ENCODE data around the gene TRIP11.
A peak's percentile ranks its signal among the peaks of the same experiment; 100 is the strongest.

TRIP11 gene

DNA sequence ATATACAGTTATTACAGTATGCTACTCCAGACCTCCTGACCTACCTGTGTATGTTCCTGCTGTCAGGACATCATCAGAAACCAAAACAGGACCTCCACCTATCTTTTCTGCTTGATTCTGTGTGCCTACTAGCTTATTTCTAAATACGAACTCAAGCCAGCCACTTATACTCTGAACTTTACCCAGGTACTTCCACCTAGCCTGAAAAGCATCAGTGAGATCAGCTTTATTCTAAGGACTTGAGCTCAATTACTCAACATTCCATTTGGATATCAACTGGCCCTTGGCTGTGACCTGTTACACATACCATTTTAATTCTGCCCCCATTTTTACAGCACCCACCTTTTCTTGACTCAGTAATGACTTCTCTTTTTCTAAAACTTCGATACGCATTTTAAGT lies 29.2 kb downstream of the TRIP11 start:
- no peak for DNase-seq (ENCODE audit: low read depth, low spot score)
- WGBS (ENCODE audit: insufficient coverage, insufficient read length) = 100% methylated on average over 2 of the region's 3 CpGs
- Histone ChIP-seq H3K36me3 (ENCODE audit: control insufficient read depth, insufficient read depth, low read length) (no peaks in the 10 kb centered on the region), H3K27ac (ENCODE audit: low read length) (no peak overlapping the region), H3K27me3 (ENCODE audit: control insufficient read depth, insufficient read depth, low read length) (no peaks in the 10 kb centered on the region), H3K4me1 (ENCODE audit: control insufficient read depth, insufficient read depth, low read length) (no peaks in the 10 kb centered on the region), H3K4me3 (ENCODE audit: low read length) (no peak overlapping the region), H3K9me3 (ENCODE audit: control insufficient read depth, insufficient read depth, low read length) (no peaks in the 10 kb centered on the region)

DNA sequence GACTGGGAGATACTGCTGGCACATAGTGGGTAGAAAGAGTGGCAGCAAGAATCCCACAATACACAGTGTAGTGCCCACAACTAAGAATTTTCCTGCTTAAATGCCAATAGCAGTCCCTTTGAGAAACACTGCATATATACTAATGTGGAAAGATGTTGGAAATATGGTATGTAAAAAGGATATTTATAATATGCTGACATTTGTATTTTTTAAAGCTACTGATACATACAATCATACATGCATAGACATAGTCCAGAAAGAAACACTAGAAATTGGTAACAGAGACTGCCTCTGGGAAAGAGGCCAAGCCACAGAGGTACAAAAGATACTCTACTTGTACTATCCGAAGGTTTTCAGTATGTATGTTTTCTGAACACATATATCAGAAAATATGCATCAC lies 30.3 kb downstream of the TRIP11 start:
- H3K9me3 ChIP-seq (ENCODE audit: control insufficient read depth, insufficient read depth, low read length) = no peaks in the 10 kb centered on the region
- H3K36me3 ChIP-seq (ENCODE audit: control insufficient read depth, insufficient read depth, low read length) = no peaks in the 10 kb centered on the region; the same call in 1 of the 2 replicates
- no peak for DNase-seq (ENCODE audit: low read depth, low spot score)
- no peaks in the 10 kb centered on the region for H3K27me3 ChIP-seq (ENCODE audit: control insufficient read depth, insufficient read depth, low read length)
- H3K27ac ChIP-seq (ENCODE audit: low read length) = no peak overlapping the region
- WGBS (ENCODE audit: insufficient coverage, insufficient read length) = no CpG with 5 or more reads among the region's 1 CpG
- H3K4me3 ChIP-seq (ENCODE audit: low read length) = no peak overlapping the region
- no peaks in the 10 kb centered on the region for H3K4me1 ChIP-seq (ENCODE audit: control insufficient read depth, insufficient read depth, low read length)

DNA sequence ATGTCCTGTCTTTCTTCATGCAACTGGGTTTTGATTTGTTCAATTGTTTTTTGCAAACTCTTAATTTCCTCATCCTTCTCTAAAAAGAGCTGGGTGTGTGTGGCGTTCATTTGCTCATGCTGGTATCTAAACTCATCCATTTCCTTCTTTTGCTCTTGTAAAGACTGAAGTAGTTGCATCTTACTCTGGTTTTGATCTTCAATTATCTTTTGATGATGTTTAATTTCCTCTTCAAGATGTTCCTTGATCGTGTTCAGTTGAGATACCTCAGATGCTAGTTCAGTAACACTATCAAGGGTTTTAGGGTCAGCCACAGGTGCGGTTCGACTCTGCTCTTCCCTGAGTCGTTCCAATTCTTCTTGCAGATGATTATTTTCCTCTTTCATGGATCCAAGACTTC lies 34.8 kb downstream of the TRIP11 start:
- DNase-seq (ENCODE audit: low read depth, low spot score) = no peak
- no peaks in the 10 kb centered on the region; the same call in 1 of the 2 replicates for H3K36me3 ChIP-seq (ENCODE audit: control insufficient read depth, insufficient read depth, low read length)

DNA sequence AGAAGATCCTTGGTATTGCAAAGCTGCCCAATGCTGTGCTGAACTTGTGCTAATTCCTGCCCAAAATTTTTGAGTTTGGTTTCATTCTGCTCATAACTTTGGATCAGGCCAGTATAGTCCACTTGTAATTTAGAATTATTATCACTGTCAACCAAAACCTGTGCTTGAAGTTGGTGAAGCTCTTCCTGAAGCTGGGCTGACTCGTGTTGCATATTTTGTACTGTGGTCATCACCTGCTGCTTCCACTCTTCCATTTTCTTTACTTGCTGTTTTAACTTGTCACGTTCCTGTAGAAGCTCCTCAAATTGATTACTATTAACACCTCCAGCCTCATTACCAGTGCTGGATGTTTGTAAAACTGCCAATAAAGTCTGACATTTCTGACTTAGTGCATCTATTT lies 35.8 kb downstream of the TRIP11 start:
- H3K4me3 ChIP-seq (ENCODE audit: low read length) = no peak overlapping the region
- H3K27me3 ChIP-seq (ENCODE audit: control insufficient read depth, insufficient read depth, low read length) = no peaks in the 10 kb centered on the region
- H3K27ac ChIP-seq (ENCODE audit: low read length) = no peak overlapping the region
- H3K9me3 ChIP-seq (ENCODE audit: control insufficient read depth, insufficient read depth, low read length) = no peaks in the 10 kb centered on the region
- WGBS (ENCODE audit: insufficient coverage, insufficient read length) = no CpG with 5 or more reads among the region's 2 CpGs
- H3K4me1 ChIP-seq (ENCODE audit: control insufficient read depth, insufficient read depth, low read length) = no peaks in the 10 kb centered on the region
- no peaks in the 10 kb centered on the region; the same call in 1 of the 2 replicates for H3K36me3 ChIP-seq (ENCODE audit: control insufficient read depth, insufficient read depth, low read length)
- no peak for DNase-seq (ENCODE audit: low read depth, low spot score)

More for the DNA sequence above, 34.8 kb downstream of the TRIP11 start:
- no peaks in the 10 kb centered on the region for H3K27me3 ChIP-seq (ENCODE audit: control insufficient read depth, insufficient read depth, low read length)
- H3K4me1 ChIP-seq (ENCODE audit: control insufficient read depth, insufficient read depth, low read length) = no peaks in the 10 kb centered on the region
- no peak overlapping the region for H3K4me3 ChIP-seq (ENCODE audit: low read length)
- no peaks in the 10 kb centered on the region for H3K9me3 ChIP-seq (ENCODE audit: control insufficient read depth, insufficient read depth, low read length)
- no CpG with 5 or more reads among the region's 5 CpGs for WGBS (ENCODE audit: insufficient coverage, insufficient read length)
- H3K27ac ChIP-seq (ENCODE audit: low read length) = no peak overlapping the region

DNA sequence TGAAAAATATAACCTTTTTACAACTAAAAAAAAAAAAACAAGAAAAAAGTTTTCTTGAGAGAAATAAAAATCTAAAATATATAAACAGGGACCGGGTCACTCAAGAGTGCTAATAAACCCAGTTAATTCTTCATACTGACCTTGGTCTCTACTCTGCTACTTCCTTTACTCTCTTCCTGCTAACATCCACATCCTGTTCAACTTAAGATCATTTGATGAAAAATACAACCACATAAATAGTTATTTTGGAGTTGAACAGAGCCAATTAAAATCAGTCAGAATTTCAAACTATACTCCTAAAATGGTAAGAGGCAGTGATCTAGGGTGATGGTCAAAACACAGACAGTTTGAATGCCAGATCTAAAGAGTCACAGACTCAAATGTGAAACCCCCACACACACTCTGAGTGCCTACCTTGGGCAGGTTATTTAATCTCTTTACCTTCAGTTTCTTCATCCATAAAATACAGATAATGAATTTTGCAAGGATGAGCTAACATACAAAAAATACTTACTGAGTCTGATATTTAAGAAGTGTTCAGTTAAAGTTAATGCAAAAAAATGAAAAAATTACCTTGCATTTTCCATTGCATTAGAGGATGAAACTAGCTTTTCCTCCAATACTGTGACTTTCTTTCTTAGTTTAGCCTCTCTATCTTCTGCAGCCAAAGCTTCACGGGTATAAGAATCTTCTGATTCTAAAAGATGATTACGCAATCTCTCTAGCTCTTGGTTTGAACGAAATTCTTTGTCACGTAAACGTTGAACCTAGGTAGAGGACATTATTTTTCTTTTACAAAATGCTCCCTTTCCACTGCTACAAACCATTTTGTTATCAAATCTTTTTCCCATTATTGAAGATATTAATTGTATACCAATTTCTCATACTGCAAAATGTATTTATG lies 40.9 kb downstream of the TRIP11 start:
- WGBS (ENCODE audit: insufficient coverage, insufficient read length) = no CpG with 5 or more reads among the region's 6 CpGs
- Histone ChIP-seq H3K9me3 (ENCODE audit: control insufficient read depth, insufficient read depth, low read length) (no peaks in the 10 kb centered on the region), H3K4me3 (ENCODE audit: low read length) (no peak overlapping the region), H3K27me3 (ENCODE audit: control insufficient read depth, insufficient read depth, low read length) (no peaks in the 10 kb centered on the region), H3K36me3 (ENCODE audit: control insufficient read depth, insufficient read depth, low read length) (no peaks in the 10 kb centered on the region), H3K4me1 (ENCODE audit: control insufficient read depth, insufficient read depth, low read length) (no peaks in the 10 kb centered on the region), H3K27ac (ENCODE audit: low read length) (no peak overlapping the region)
- DNase-seq (ENCODE audit: low read depth, low spot score) = no peak

DNA sequence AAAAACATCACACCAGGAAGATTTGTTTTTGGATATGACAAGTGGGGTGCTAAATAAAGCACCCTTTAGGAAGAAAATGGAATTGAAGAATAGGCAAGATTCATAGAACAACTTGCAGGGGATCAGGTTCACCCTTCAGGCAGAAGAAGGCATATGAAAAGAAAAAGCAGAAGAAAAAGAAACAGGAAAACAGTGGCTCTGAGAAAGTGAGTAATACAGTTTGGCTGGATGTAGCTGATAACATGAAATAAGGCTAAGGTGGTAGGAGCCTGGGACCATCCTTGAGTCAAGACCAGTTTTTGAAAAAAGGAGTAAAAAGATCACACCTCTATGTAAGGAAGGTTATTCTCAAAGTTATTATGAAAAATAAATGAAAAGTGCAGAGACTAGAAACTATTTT lies 42.4 kb downstream of the TRIP11 start:
- Histone ChIP-seq H3K4me1 (ENCODE audit: control insufficient read depth, insufficient read depth, low read length) (no peaks in the 10 kb centered on the region), H3K9me3 (ENCODE audit: control insufficient read depth, insufficient read depth, low read length) (no peaks in the 10 kb centered on the region), H3K27me3 (ENCODE audit: control insufficient read depth, insufficient read depth, low read length) (no peaks in the 10 kb centered on the region), H3K27ac (ENCODE audit: low read length) (no peak overlapping the region), H3K4me3 (ENCODE audit: low read length) (no peak overlapping the region), H3K36me3 (ENCODE audit: control insufficient read depth, insufficient read depth, low read length) (no peaks in the 10 kb centered on the region)
- no peak for DNase-seq (ENCODE audit: low read depth, low spot score)

DNA sequence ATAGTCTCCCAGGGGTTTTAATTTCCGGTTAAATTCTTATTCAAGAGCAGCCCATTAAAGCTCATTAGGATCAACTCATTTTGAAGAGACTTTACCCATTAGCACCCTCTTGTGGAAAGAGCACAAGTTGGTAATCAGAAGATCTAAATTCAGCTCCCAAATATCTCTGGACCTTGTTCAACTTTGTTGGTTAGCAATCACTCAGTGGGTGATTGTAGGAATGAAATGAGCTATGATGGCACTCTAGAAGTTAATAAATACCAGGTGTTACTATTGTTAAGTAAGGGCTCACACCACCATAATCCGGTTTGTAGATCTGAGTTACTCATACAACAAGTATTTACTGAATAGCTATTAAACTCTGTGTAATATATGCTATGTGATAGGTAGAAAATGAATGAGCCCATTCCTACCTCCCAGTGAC lies 42.9 kb downstream of the TRIP11 start:
- Histone ChIP-seq H3K36me3 (ENCODE audit: control insufficient read depth, insufficient read depth, low read length) (no peaks in the 10 kb centered on the region), H3K27me3 (ENCODE audit: control insufficient read depth, insufficient read depth, low read length) (no peaks in the 10 kb centered on the region), H3K4me1 (ENCODE audit: control insufficient read depth, insufficient read depth, low read length) (no peaks in the 10 kb centered on the region), H3K9me3 (ENCODE audit: control insufficient read depth, insufficient read depth, low read length) (no peaks in the 10 kb centered on the region), H3K4me3 (ENCODE audit: low read length) (no peak overlapping the region), H3K27ac (ENCODE audit: low read length) (no peak overlapping the region)
- WGBS (ENCODE audit: insufficient coverage, insufficient read length) = no CpG with 5 or more reads among the region's 2 CpGs
- peak; percentile 11 for DNase-seq (ENCODE audit: low read depth, low spot score)

DNA sequence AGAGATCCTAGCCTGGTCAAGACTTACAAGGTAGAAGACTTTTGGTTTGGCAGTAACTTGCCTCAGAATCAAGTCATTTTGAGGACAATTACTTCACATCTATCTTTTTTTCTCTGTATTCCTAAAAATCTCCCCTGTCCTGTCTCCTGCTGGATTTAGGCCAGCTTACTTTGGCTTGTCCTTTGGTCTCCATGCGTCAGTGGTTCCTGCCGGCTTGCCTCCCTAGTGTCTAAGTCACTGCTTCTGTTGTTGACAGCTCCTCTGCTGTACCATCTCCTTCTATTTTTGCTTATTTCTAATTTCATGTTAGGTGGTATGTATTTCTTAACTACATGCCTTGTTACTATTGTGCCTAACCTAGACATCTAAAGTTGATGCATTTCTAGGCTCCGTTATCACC lies 52.7 kb downstream of the TRIP11 start:
- Histone ChIP-seq H3K27ac (ENCODE audit: low read length) (no peak overlapping the region), H3K4me3 (ENCODE audit: low read length) (no peak overlapping the region), H3K27me3 (ENCODE audit: control insufficient read depth, insufficient read depth, low read length) (no peaks in the 10 kb centered on the region), H3K9me3 (ENCODE audit: control insufficient read depth, insufficient read depth, low read length) (no peaks in the 10 kb centered on the region), H3K36me3 (ENCODE audit: control insufficient read depth, insufficient read depth, low read length) (peaks cover 3% of the 10 kb centered on the region; the same call in 1 of the 2 replicates), H3K4me1 (ENCODE audit: control insufficient read depth, insufficient read depth, low read length) (no peaks in the 10 kb centered on the region)
- no peak for DNase-seq (ENCODE audit: low read depth, low spot score)
- WGBS (ENCODE audit: insufficient coverage, insufficient read length) = no CpG with 5 or more reads among the region's 3 CpGs

DNA sequence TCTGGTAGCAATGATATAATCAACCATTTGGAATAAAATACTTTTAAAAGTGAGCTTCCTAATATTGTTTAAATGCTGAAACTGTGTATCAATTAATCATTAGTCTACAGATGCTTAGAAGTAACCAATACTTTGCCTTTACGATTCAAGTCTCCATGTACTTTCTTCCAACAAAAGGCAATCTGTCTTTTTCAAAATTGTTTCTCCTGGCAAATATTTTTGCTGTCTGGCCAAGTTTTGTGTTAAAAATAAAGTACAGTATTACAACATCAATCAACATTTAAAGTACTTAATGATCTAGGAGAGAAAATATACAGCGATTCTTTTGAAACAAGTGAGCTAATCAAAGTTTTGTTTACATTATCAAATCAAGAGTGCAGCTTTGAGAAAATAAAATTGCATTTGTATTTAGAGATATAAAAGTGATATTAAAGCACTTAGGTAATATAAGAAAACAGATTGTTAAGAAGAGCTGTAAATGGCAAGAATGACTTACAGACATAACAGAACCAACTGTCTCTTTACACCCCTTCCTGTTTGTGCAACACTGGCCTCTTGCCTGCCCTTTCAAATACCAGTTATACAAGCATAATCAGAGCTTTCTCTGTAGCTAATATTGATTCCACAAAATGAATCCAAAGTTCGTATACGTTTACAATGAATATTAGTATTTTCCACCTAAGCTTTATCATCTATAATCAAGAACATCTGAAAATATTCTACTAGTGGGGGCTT lies 54.2 kb downstream of the TRIP11 start:
- Histone ChIP-seq H3K27ac (ENCODE audit: low read length) (no peak overlapping the region), H3K4me1 (ENCODE audit: control insufficient read depth, insufficient read depth, low read length) (no peaks in the 10 kb centered on the region), H3K4me3 (ENCODE audit: low read length) (no peak overlapping the region), H3K27me3 (ENCODE audit: control insufficient read depth, insufficient read depth, low read length) (no peaks in the 10 kb centered on the region), H3K36me3 (ENCODE audit: control insufficient read depth, insufficient read depth, low read length) (peaks cover 3% of the 10 kb centered on the region; the same call in 1 of the 2 replicates), H3K9me3 (ENCODE audit: control insufficient read depth, insufficient read depth, low read length) (no peaks in the 10 kb centered on the region)
- DNase-seq (ENCODE audit: low read depth, low spot score) = no peak
- no CpG with 5 or more reads among the region's 4 CpGs for WGBS (ENCODE audit: insufficient coverage, insufficient read length)

DNA sequence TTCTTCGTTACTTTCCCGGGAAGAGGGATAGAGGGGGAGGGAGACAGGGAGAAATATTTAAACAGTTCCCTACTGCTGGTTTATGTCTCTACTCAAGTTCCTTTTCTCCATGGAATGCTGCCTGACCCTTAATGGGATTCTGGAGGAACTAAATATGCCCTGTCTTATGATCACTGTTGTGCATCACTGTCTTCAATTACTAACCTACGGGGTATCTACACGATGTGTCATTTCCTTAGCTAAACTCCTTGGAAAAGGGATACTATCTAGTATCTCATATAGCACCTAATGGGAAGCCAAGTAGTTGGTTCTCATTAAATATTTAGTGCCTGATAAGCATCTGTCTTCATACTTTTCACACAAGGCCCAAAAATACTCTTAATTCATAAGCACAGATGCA lies 54.9 kb downstream of the TRIP11 start:
- Histone ChIP-seq H3K27me3 (ENCODE audit: control insufficient read depth, insufficient read depth, low read length) (no peaks in the 10 kb centered on the region), H3K36me3 (ENCODE audit: control insufficient read depth, insufficient read depth, low read length) (peaks cover 3% of the 10 kb centered on the region; the same call in 1 of the 2 replicates), H3K9me3 (ENCODE audit: control insufficient read depth, insufficient read depth, low read length) (no peaks in the 10 kb centered on the region), H3K27ac (ENCODE audit: low read length) (no peak overlapping the region), H3K4me3 (ENCODE audit: low read length) (no peak overlapping the region), H3K4me1 (ENCODE audit: control insufficient read depth, insufficient read depth, low read length) (no peaks in the 10 kb centered on the region)
- WGBS (ENCODE audit: insufficient coverage, insufficient read length) = no CpG with 5 or more reads among the region's 4 CpGs
- no peak for DNase-seq (ENCODE audit: low read depth, low spot score)
